Neural cell (in vitro differentiated cells): ENCODE data around the gene CDC45. TPM values are rescaled to one million over a fixed set of nuclear protein-coding genes. Genes with fewer than 3 reads are reported as not detected.

Experiments used
- H2AFZ ChIP-seq: fragments of 200-600, 300-800 bp; sonication (generic), shearing (Covaris generic); 2 replicates; pipeline ENCODE4 v1.6.0; 2014; ENCODE audit warnings: low read depth, mild to moderate bottlenecking, antibody characterized with exemption, low read length, moderate library complexity
- H3F3A ChIP-seq: fragments of 200-600 bp; shearing (Covaris generic); 2 replicates; pipeline ENCODE4 v1.6.1; 2016; ENCODE audit warnings: mild to moderate bottlenecking, moderate library complexity, mixed read lengths, antibody characterized with exemption, low read length; ENCODE audit not compliant: insufficient read depth, poor library complexity, severe bottlenecking
- H3K27ac ChIP-seq: fragments of 200-600, 300-800 bp; sonication (generic), shearing (Covaris generic); 2 replicates; pipeline ENCODE4 v1.5.1; 2014; ENCODE audit warnings: mild to moderate bottlenecking, low read length, moderate library complexity
- H3K27me3 ChIP-seq: fragments of 300-800, 200-600 bp; sonication (generic), shearing (Covaris generic); 2 replicates; pipeline ENCODE4 v1.6.0; 2014; ENCODE audit warnings: mild to moderate bottlenecking, low read depth, low read length, moderate library complexity; ENCODE audit not compliant: insufficient read depth
- H3K36me3 ChIP-seq: fragments of 300-800, 200-600 bp; sonication (generic), shearing (Covaris generic); 2 replicates; pipeline ENCODE4 v1.5.1; 2014; ENCODE audit warnings: mild to moderate bottlenecking, antibody characterized with exemption, low read length, moderate library complexity; ENCODE audit not compliant: insufficient read depth
- H3K4me2 ChIP-seq: fragments of 300-800, 200-600 bp; sonication (generic), shearing (Covaris generic); 2 replicates; pipeline ENCODE4 v1.6.0; 2014; ENCODE audit warnings: mild to moderate bottlenecking, low read length
- H3K4me3 ChIP-seq: fragments of 300-800, 200-600 bp; sonication (generic), shearing (Covaris generic); 2 replicates; pipeline ENCODE4 v1.5.1; 2014; ENCODE audit warnings: mild to moderate bottlenecking, low read length, moderate library complexity
- H3K79me2 ChIP-seq: fragments of 200-600 bp; shearing (Covaris generic); replicated peaks from 2 replicates; pipeline ENCODE4 v1.6.0; 2014; ENCODE audit warnings: mild to moderate bottlenecking, low read length, moderate library complexity; ENCODE audit not compliant: insufficient read depth
- H3K9ac ChIP-seq: fragments of 300-800, 200-600 bp; sonication (generic), shearing (Covaris generic); 2 replicates; pipeline ENCODE4 v1.6.1; 2016; ENCODE audit warnings: mild to moderate bottlenecking, low read length, mixed read lengths
- H3K9me2 ChIP-seq: fragments of 200-600 bp; shearing (Covaris generic); 2 replicates; pipeline ENCODE4 v1.6.1; 2016; ENCODE audit warnings: mild to moderate bottlenecking, low read length, mixed read lengths; ENCODE audit not compliant: insufficient read depth
- H3K9me3 ChIP-seq: fragments of 200-600, 300-800 bp; sonication (generic), shearing (Covaris generic); 2 replicates; pipeline ENCODE4 v1.6.1; 2016; ENCODE audit warnings: mild to moderate bottlenecking, mixed run types, low read length, moderate library complexity, mixed read lengths
- H4K20me1 ChIP-seq: fragments of 200-600 bp; shearing (Covaris generic); 2 replicates; pipeline ENCODE4 v1.6.1; 2016; ENCODE audit warnings: mild to moderate bottlenecking, mixed run types; ENCODE audit not compliant: insufficient read depth
- EP300 ChIP-seq: fragments of 450-650 bp; conservative IDR thresholded peaks from 2 replicates; pipeline ENCODE4 v1.6.1; 2014; ENCODE audit warnings: antibody characterized with exemption, mild to moderate bottlenecking, moderate library complexity; ENCODE audit not compliant: poor library complexity, severe bottlenecking
- EZH2 ChIP-seq: fragments of 200-600, 300-800 bp; shearing (Covaris generic), sonication (generic); IDR thresholded peaks from 2 replicates; pipeline ENCODE4 v1.6.1; 2014; ENCODE audit warnings: antibody characterized with exemption, low read length, borderline replicate concordance, mild to moderate bottlenecking; ENCODE audit not compliant: insufficient read depth, poor library complexity, severe bottlenecking
- MXI1 ChIP-seq: fragments of 450-650 bp; conservative IDR thresholded peaks from 2 replicates; pipeline ENCODE4 v1.6.1; 2014; ENCODE audit warnings: antibody characterized with exemption, mild to moderate bottlenecking; ENCODE audit not compliant: poor library complexity, severe bottlenecking
- POLR2AphosphoS5 ChIP-seq: IDR thresholded peaks from 2 replicates; pipeline ENCODE4 v1.6.1; 2012
- RAD21 ChIP-seq: fragments of 450-650 bp; conservative IDR thresholded peaks from 2 replicates; pipeline ENCODE4 v1.6.1; 2014; ENCODE audit warnings: antibody characterized with exemption, mild to moderate bottlenecking, moderate library complexity
- SMC3 ChIP-seq: fragments of 450-650 bp; conservative IDR thresholded peaks from 2 replicates; pipeline ENCODE4 v1.6.1; 2014; ENCODE audit warnings: antibody characterized with exemption, mild to moderate bottlenecking, moderate library complexity; ENCODE audit not compliant: poor library complexity
- TAF1 ChIP-seq: IDR thresholded peaks from 2 replicates; pipeline ENCODE4 v1.6.1; 2012; ENCODE audit warnings: low read depth
- polyA plus RNA-seq: library from polyadenylated mRNA; depleted of rRNA; stranded (reverse); fragments of >200 nt; gene quantifications from 2 replicates; pipeline ENCODE4 v1.2.3, GENCODE V29; 2014
- TF ChIP-seq, protein P1 (sequence below): fragments of 450-650 bp; IDR thresholded peaks from 2 replicates; pipeline ENCODE4 v1.5.1; 2014; ENCODE audit warnings: antibody characterized with exemption, mild to moderate bottlenecking, moderate library complexity; ENCODE audit not compliant: poor library complexity, severe bottlenecking
- TF ChIP-seq, protein P2 (sequence below): IDR thresholded peaks from 2 replicates; pipeline ENCODE4 v1.6.1; 2012; ENCODE audit warnings: borderline replicate concordance

CDC45 gene
- polyA plus RNA-seq, 1 donor from 2014 or later = 3.2 TPM

DNA sequence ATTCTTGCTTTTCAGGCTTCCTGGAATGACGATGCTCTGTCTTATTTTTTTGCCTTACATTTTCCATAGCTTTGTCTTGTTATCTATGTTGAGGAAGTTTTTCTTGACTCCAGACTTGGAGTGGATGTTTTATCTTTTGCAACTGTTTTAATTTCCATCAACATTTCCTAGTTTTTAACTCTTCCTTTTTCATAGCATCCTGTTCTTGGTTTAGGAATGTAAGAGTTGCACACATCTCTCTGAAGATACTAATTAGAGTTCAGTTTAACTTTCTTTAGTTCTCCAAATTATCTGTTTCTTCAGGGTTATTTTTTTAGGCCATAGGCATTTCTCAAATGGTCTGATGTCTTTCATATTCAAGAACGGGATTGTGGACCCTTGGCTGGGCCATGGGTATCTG, 34.1 kb downstream of the CDC45 start:
- no peak overlapping the region for H3K9ac ChIP-seq
- no peak overlapping the region for H3K4me2 ChIP-seq
- H3K27me3 ChIP-seq = no peaks in the 10 kb centered on the region
- TF ChIP-seq TAF1 (no peak), MXI1 (no peak), RAD21 (no peak), POLR2AphosphoS5 (no peak), EZH2 (no peak), SMC3 (no peak), EP300 (no peak)
- TF ChIP-seq, protein P1, sequence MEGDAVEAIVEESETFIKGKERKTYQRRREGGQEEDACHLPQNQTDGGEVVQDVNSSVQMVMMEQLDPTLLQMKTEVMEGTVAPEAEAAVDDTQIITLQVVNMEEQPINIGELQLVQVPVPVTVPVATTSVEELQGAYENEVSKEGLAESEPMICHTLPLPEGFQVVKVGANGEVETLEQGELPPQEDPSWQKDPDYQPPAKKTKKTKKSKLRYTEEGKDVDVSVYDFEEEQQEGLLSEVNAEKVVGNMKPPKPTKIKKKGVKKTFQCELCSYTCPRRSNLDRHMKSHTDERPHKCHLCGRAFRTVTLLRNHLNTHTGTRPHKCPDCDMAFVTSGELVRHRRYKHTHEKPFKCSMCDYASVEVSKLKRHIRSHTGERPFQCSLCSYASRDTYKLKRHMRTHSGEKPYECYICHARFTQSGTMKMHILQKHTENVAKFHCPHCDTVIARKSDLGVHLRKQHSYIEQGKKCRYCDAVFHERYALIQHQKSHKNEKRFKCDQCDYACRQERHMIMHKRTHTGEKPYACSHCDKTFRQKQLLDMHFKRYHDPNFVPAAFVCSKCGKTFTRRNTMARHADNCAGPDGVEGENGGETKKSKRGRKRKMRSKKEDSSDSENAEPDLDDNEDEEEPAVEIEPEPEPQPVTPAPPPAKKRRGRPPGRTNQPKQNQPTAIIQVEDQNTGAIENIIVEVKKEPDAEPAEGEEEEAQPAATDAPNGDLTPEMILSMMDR = no peak
- TF ChIP-seq, protein P2, sequence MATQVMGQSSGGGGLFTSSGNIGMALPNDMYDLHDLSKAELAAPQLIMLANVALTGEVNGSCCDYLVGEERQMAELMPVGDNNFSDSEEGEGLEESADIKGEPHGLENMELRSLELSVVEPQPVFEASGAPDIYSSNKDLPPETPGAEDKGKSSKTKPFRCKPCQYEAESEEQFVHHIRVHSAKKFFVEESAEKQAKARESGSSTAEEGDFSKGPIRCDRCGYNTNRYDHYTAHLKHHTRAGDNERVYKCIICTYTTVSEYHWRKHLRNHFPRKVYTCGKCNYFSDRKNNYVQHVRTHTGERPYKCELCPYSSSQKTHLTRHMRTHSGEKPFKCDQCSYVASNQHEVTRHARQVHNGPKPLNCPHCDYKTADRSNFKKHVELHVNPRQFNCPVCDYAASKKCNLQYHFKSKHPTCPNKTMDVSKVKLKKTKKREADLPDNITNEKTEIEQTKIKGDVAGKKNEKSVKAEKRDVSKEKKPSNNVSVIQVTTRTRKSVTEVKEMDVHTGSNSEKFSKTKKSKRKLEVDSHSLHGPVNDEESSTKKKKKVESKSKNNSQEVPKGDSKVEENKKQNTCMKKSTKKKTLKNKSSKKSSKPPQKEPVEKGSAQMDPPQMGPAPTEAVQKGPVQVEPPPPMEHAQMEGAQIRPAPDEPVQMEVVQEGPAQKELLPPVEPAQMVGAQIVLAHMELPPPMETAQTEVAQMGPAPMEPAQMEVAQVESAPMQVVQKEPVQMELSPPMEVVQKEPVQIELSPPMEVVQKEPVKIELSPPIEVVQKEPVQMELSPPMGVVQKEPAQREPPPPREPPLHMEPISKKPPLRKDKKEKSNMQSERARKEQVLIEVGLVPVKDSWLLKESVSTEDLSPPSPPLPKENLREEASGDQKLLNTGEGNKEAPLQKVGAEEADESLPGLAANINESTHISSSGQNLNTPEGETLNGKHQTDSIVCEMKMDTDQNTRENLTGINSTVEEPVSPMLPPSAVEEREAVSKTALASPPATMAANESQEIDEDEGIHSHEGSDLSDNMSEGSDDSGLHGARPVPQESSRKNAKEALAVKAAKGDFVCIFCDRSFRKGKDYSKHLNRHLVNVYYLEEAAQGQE = no peak
- H3K27ac ChIP-seq = no peak overlapping the region
- no peaks in the 10 kb centered on the region for H3K9me2 ChIP-seq
- H3K79me2 ChIP-seq = no peaks in the 10 kb centered on the region
- no peak overlapping the region for H2AFZ ChIP-seq
- H3K9me3 ChIP-seq = no peaks in the 10 kb centered on the region
- H3F3A ChIP-seq = no peaks in the 10 kb centered on the region
- no peak overlapping the region for H3K4me3 ChIP-seq
- no peaks in the 10 kb centered on the region for H3K36me3 ChIP-seq
- no peaks in the 10 kb centered on the region for H4K20me1 ChIP-seq

DNA sequence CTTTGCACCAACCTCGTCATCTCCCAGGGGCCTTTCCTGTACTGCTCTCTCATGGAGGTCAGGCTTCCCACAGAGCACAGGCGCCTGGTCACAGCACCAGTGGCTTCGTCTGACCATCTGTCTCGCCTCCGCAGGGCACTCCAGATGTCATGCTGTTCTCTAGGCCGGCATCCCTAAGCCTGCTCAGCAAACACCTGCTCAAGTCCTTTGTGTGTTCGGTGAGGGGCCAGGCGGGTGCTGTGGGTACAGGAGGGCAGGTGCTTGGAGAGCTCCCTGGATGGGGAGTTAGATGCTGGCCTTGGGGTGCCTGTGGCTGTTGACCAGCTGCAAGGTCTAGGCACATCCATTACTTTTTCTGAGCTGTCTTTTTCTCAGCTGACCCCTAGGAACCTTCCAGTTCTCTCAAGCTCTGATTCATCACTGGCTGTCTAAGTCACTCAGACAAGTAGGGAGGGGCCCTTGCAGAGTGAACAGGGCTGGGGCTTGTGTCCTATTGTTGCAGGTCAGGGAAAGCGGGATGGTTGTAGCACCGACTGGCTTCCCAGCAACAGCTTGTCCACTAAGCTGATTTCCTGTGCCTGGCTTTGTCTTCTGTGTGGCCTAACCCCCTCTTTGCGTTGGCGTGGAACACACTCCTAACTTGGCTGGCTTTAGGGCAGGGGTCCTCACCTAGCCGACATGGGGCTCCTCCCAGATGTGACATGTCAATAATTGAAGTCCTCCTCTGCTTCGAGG, 35.3 kb downstream of the CDC45 start:
- no peak overlapping the region for H3K9ac ChIP-seq
- no peak overlapping the region for H2AFZ ChIP-seq
- H3K27me3 ChIP-seq = no peaks in the 10 kb centered on the region
- no peaks in the 10 kb centered on the region for H3K36me3 ChIP-seq
- H3K4me3 ChIP-seq = no peak overlapping the region
- H3K27ac ChIP-seq = no peak overlapping the region
- no peak overlapping the region for H3K4me2 ChIP-seq
- H3K9me3 ChIP-seq = no peaks in the 10 kb centered on the region
- H3K79me2 ChIP-seq = no peaks in the 10 kb centered on the region
- H4K20me1 ChIP-seq = no peaks in the 10 kb centered on the region
- no peaks in the 10 kb centered on the region for H3F3A ChIP-seq
- TF ChIP-seq POLR2AphosphoS5 (no peak), TAF1 (no peak), EP300 (no peak), EZH2 (no peak), SMC3 (no peak), MXI1 (no peak), RAD21 (no peak)
- TF ChIP-seq, protein P2 = no peak
- TF ChIP-seq, protein P1 = no peak
- no peaks in the 10 kb centered on the region for H3K9me2 ChIP-seq
